ENCODE results near the gene MINK1. TPM values are rescaled to one million over a fixed set of nuclear protein-coding genes. Genes with fewer than 3 reads are reported as not detected.

MINK1 gene
- total and polyA plus RNA-seq, 2 of the 13 experiments (the other 11 are each of a cell fraction or from before 2014, with no cell fraction given), result 17.2 to 63.9 TPM

DNA sequence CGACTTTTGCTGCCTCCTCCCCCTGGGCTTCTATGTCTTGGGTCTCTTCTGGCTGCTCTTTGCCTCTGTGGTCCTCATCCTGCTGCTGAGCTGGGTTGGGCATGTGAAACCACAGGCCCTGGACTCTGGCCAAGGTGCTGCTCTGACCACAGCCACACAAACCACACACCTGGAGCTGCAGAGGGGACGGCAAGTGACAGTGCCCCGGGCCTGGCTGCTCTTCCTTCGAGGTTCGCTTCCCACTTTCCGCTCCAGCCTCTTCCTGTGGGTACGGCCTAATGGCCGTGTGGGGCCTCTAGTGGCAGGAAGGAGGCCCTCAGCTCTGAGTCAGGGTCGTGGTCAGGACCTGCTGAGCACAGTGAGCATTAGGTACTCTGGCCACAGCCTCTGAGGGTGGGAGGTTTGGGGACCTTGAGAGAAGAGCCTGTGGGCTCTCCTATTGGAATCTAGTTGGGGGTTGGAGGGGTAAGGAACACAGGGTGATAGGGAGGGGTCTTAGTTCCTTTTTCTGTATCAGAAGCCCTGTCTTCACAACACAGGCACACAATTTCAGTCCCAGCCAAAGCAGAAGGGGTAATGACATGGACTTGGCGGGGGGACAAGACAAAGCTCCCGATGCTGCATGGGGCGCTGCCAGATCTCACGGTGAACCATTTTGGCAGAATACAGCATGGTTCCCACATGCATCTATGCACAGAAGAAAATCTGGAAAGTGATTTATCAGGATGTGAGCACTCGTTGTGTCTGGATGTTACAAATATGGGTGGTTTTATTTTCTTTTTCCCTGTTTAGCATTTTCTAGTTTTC is 101.2 kb downstream of the MINK1 start (continued):
- TF ChIP-seq EEA1 (CRISPR knock-in tag; IDR thresholded peaks at IDR 0.05; ENCODE audit: borderline replicate concordance) (no peak), HNF4A (CRISPR knock-in tag; IDR thresholded peaks at IDR 0.05) (0 out of 2 replicates have a peak, but pooled peaks have one; percentile 11), JUNB (CRISPR knock-in tag; IDR thresholded peaks at IDR 0.05; ENCODE audit: borderline replicate concordance) (no peak), NFIB (CRISPR knock-in tag; IDR thresholded peaks at IDR 0.05; ENCODE audit: borderline replicate concordance) (no peak), SPEN (CRISPR knock-in tag; IDR thresholded peaks at IDR 0.05; ENCODE audit: low read depth) (no peak)
- TF ChIP-seq, protein P1, sequence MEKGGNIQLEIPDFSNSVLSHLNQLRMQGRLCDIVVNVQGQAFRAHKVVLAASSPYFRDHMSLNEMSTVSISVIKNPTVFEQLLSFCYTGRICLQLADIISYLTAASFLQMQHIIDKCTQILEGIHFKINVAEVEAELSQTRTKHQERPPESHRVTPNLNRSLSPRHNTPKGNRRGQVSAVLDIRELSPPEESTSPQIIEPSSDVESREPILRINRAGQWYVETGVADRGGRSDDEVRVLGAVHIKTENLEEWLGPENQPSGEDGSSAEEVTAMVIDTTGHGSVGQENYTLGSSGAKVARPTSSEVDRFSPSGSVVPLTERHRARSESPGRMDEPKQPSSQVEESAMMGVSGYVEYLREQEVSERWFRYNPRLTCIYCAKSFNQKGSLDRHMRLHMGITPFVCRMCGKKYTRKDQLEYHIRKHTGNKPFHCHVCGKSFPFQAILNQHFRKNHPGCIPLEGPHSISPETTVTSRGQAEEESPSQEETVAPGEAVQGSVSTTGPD (CRISPR knock-in tag; IDR thresholded peaks at IDR 0.05), result no peak
- TF ChIP-seq, protein P2, sequence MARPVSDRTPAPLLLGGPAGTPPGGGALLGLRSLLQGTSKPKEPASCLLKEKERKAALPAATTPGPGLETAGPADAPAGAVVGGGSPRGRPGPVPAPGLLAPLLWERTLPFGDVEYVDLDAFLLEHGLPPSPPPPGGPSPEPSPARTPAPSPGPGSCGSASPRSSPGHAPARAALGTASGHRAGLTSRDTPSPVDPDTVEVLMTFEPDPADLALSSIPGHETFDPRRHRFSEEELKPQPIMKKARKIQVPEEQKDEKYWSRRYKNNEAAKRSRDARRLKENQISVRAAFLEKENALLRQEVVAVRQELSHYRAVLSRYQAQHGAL (CRISPR knock-in tag; IDR thresholded peaks at IDR 0.05; ENCODE audit: not compliant biosample characterization), result no peak
- TF ChIP-seq, protein P3, sequence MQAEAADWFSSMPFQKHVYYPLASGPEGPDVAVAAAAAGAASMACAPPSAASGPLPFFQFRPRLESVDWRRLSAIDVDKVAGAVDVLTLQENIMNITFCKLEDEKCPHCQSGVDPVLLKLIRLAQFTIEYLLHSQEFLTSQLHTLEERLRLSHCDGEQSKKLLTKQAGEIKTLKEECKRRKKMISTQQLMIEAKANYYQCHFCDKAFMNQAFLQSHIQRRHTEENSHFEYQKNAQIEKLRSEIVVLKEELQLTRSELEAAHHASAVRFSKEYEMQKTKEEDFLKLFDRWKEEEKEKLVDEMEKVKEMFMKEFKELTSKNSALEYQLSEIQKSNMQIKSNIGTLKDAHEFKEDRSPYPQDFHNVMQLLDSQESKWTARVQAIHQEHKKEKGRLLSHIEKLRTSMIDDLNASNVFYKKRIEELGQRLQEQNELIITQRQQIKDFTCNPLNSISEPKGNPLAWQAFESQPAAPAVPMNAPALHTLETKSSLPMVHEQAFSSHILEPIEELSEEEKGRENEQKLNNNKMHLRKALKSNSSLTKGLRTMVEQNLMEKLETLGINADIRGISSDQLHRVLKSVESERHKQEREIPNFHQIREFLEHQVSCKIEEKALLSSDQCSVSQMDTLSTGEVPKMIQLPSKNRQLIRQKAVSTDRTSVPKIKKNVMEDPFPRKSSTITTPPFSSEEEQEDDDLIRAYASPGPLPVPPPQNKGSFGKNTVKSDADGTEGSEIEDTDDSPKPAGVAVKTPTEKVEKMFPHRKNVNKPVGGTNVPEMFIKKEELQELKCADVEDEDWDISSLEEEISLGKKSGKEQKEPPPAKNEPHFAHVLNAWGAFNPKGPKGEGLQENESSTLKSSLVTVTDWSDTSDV (CRISPR knock-in tag; IDR thresholded peaks at IDR 0.05), result 0 out of 2 replicates have a peak, but pooled peaks have one; percentile 31
- TF ChIP-seq, protein P4, sequence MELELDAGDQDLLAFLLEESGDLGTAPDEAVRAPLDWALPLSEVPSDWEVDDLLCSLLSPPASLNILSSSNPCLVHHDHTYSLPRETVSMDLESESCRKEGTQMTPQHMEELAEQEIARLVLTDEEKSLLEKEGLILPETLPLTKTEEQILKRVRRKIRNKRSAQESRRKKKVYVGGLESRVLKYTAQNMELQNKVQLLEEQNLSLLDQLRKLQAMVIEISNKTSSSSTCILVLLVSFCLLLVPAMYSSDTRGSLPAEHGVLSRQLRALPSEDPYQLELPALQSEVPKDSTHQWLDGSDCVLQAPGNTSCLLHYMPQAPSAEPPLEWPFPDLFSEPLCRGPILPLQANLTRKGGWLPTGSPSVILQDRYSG (CRISPR knock-in tag; IDR thresholded peaks at IDR 0.05), result no peak
- TF ChIP-seq, protein P5, sequence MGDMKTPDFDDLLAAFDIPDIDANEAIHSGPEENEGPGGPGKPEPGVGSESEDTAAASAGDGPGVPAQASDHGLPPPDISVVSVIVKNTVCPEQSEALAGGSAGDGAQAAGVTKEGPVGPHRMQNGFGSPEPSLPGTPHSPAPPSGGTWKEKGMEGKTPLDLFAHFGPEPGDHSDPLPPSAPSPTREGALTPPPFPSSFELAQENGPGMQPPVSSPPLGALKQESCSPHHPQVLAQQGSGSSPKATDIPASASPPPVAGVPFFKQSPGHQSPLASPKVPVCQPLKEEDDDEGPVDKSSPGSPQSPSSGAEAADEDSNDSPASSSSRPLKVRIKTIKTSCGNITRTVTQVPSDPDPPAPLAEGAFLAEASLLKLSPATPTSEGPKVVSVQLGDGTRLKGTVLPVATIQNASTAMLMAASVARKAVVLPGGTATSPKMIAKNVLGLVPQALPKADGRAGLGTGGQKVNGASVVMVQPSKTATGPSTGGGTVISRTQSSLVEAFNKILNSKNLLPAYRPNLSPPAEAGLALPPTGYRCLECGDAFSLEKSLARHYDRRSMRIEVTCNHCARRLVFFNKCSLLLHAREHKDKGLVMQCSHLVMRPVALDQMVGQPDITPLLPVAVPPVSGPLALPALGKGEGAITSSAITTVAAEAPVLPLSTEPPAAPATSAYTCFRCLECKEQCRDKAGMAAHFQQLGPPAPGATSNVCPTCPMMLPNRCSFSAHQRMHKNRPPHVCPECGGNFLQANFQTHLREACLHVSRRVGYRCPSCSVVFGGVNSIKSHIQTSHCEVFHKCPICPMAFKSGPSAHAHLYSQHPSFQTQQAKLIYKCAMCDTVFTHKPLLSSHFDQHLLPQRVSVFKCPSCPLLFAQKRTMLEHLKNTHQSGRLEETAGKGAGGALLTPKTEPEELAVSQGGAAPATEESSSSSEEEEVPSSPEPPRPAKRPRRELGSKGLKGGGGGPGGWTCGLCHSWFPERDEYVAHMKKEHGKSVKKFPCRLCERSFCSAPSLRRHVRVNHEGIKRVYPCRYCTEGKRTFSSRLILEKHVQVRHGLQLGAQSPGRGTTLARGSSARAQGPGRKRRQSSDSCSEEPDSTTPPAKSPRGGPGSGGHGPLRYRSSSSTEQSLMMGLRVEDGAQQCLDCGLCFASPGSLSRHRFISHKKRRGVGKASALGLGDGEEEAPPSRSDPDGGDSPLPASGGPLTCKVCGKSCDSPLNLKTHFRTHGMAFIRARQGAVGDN (CRISPR knock-in tag; IDR thresholded peaks at IDR 0.05), result peak; percentile 85
- TF ChIP-seq, protein P6, sequence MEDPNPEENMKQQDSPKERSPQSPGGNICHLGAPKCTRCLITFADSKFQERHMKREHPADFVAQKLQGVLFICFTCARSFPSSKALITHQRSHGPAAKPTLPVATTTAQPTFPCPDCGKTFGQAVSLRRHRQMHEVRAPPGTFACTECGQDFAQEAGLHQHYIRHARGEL (CRISPR knock-in tag; IDR thresholded peaks at IDR 0.05), result no peak
- TF ChIP-seq, protein P7, sequence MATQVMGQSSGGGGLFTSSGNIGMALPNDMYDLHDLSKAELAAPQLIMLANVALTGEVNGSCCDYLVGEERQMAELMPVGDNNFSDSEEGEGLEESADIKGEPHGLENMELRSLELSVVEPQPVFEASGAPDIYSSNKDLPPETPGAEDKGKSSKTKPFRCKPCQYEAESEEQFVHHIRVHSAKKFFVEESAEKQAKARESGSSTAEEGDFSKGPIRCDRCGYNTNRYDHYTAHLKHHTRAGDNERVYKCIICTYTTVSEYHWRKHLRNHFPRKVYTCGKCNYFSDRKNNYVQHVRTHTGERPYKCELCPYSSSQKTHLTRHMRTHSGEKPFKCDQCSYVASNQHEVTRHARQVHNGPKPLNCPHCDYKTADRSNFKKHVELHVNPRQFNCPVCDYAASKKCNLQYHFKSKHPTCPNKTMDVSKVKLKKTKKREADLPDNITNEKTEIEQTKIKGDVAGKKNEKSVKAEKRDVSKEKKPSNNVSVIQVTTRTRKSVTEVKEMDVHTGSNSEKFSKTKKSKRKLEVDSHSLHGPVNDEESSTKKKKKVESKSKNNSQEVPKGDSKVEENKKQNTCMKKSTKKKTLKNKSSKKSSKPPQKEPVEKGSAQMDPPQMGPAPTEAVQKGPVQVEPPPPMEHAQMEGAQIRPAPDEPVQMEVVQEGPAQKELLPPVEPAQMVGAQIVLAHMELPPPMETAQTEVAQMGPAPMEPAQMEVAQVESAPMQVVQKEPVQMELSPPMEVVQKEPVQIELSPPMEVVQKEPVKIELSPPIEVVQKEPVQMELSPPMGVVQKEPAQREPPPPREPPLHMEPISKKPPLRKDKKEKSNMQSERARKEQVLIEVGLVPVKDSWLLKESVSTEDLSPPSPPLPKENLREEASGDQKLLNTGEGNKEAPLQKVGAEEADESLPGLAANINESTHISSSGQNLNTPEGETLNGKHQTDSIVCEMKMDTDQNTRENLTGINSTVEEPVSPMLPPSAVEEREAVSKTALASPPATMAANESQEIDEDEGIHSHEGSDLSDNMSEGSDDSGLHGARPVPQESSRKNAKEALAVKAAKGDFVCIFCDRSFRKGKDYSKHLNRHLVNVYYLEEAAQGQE (IDR thresholded peaks at IDR 0.05; ENCODE audit: borderline replicate concordance in 1 of 2, low read depth in 1 of 2, low read length in 2 of 2), result peak in 1 of 2 experiments; percentile 64; a peak in 2 of 4 replicates
